LNCAP (cell line): Measurements from ENCODE around the gene DCAF8L2.

Source experiments
- TF ChIP-seq, protein P1 (sequence below): fragments of 450-650 bp; IDR thresholded peaks from 2 replicates; pipeline ENCODE4 v1.5.1; 2017; ENCODE audit warnings: mild to moderate bottlenecking

Gene DCAF8L2

DNA sequence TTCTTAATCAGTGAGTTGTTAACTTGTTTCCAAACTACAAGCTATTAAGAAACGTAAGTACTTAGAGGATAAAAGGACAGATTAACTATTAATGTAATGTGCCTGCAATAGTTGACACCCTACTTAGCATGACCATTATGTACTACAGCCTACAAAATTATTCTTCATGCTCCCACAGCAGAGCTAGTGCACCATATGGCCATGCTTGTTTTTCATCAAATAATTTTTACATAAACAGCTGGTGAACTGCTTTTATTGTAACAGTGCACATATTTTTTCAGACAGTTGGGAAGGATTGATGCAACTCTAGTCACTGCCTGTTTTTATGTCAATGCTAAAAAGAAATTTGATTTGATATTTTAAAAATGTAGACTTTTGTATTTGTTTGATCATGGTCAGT is 207.4 kb downstream of the DCAF8L2 start:
- TF ChIP-seq, protein P1, sequence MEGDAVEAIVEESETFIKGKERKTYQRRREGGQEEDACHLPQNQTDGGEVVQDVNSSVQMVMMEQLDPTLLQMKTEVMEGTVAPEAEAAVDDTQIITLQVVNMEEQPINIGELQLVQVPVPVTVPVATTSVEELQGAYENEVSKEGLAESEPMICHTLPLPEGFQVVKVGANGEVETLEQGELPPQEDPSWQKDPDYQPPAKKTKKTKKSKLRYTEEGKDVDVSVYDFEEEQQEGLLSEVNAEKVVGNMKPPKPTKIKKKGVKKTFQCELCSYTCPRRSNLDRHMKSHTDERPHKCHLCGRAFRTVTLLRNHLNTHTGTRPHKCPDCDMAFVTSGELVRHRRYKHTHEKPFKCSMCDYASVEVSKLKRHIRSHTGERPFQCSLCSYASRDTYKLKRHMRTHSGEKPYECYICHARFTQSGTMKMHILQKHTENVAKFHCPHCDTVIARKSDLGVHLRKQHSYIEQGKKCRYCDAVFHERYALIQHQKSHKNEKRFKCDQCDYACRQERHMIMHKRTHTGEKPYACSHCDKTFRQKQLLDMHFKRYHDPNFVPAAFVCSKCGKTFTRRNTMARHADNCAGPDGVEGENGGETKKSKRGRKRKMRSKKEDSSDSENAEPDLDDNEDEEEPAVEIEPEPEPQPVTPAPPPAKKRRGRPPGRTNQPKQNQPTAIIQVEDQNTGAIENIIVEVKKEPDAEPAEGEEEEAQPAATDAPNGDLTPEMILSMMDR, result no peak
